Mesothelial cell of epicardium (in vitro differentiated cells): ENCODE measurements around the gene CACNA1C. TPM values are rescaled to one million over a fixed set of nuclear protein-coding genes. Genes with fewer than 3 reads are reported as not detected.

Experiments
- DNase-seq, 2 experiments: peaks; one replicate each; pipeline ENCODE4 v3.0.0; 2021; ENCODE audit warnings: low spot score in 2 of 2; ENCODE audit not compliant: unreplicated experiment in 2 of 2
- H3K27ac Mint-ChIP-seq: 2 replicates; pipeline ENCODE4 v1.8.0; 2021; ENCODE audit warnings: mixed read lengths
- H3K27me3 Mint-ChIP-seq: 2 replicates; pipeline ENCODE4 v1.8.0; 2021; ENCODE audit warnings: low read depth, mixed read lengths
- H3K36me3 Mint-ChIP-seq: 2 replicates; pipeline ENCODE4 v1.8.0; 2021; ENCODE audit warnings: mixed read lengths
- H3K4me1 Mint-ChIP-seq: 2 replicates; pipeline ENCODE4 v1.8.0; 2021; ENCODE audit warnings: mixed read lengths
- H3K4me3 Mint-ChIP-seq: 2 replicates; pipeline ENCODE4 v1.8.0; 2021; ENCODE audit warnings: mild to moderate bottlenecking, moderate library complexity, mixed read lengths
- H3K9me3 Mint-ChIP-seq: 2 replicates; pipeline ENCODE4 v1.8.0; 2021; ENCODE audit warnings: mixed read lengths
- total RNA-seq: library from RNA; stranded (reverse); gene quantifications from 3 replicates; pipeline ENCODE4 v1.2.1, GENCODE V29; 2021
- TF ChIP-seq, protein P1 (sequence below): fragments of 200-600 bp; sonication (generic); IDR thresholded peaks from one replicate; pipeline ENCODE4 v1.5.0; 2021; ENCODE audit warnings: antibody characterized with exemption; ENCODE audit not compliant: unreplicated experiment

Gene CACNA1C
- total RNA-seq, 1 donor from 2014 or later, result 33.6 TPM

DNA sequence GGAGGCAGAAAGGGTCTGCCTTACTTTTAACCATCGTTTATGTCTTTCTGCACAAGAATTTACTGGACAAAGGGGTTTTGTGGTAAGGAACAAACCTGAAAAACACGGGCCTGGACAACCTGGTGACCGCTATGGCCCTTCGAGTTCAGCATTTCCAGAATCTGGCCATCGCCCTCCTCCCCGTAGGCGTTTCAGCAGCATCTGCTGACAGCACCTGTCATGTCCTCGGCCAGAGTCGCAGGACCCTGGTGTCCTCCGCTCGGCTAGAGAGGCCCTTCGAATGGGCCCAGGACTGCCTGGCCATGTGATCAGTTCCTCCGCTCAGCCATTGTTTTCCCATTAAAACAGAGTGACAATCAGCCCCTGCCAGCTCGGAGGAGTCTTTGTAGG, 599.2 kb downstream of the CACNA1C start:
- Mint-ChIP-seq H3K4me1 (peaks cover 9% of the 10 kb centered on the region), H3K9me3 (peaks cover 8% of the 10 kb centered on the region), H3K36me3 (peaks cover 20% of the 10 kb centered on the region), H3K27ac (no peak overlapping the region), H3K4me3 (no peak overlapping the region), H3K27me3 (no peaks in the 10 kb centered on the region)
- TF ChIP-seq, protein P1, sequence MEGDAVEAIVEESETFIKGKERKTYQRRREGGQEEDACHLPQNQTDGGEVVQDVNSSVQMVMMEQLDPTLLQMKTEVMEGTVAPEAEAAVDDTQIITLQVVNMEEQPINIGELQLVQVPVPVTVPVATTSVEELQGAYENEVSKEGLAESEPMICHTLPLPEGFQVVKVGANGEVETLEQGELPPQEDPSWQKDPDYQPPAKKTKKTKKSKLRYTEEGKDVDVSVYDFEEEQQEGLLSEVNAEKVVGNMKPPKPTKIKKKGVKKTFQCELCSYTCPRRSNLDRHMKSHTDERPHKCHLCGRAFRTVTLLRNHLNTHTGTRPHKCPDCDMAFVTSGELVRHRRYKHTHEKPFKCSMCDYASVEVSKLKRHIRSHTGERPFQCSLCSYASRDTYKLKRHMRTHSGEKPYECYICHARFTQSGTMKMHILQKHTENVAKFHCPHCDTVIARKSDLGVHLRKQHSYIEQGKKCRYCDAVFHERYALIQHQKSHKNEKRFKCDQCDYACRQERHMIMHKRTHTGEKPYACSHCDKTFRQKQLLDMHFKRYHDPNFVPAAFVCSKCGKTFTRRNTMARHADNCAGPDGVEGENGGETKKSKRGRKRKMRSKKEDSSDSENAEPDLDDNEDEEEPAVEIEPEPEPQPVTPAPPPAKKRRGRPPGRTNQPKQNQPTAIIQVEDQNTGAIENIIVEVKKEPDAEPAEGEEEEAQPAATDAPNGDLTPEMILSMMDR, result no peak
- DNase-seq, result no peak

DNA sequence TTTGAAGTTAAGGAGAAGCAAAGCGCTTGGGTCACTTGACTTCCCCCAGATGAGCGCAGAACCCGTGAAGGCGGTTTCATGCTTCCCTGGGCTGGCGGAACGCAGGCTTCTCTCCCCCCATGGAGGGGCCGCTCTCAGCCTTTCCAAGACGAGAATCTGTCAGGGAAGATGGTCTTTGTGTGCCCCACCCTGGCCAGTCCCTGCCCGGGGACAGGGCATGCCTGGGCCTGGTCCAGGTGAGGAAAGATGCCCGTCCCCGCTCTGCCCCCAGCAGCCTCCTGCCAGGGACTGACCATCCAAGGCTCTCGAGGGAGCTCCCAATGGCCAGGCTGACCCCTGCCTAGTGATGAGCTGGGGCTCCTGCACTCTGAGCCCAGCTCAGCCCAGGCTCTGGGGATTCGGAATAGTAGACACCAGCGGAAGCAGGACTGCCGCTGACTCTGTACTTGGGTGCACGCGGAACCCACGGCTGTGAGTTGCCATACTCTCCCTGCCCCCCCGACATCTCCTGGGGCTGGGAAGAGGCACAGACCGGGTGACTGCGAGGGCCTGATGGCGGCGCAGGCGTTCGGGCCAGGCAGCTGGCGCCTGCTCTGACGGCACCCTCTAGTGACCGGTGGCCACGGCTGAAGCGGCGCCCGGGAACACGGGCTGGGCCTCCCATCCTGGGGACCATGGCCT, 599.8 kb downstream of the CACNA1C start:
- Mint-ChIP-seq H3K4me3 (no peak overlapping the region), H3K9me3 (peaks cover 10% of the 10 kb centered on the region), H3K27ac (no peak overlapping the region), H3K27me3 (no peaks in the 10 kb centered on the region), H3K4me1 (peaks cover 9% of the 10 kb centered on the region), H3K36me3 (peaks cover 24% of the 10 kb centered on the region)
- TF ChIP-seq, protein P1, result no peak
- DNase-seq, result no peak

DNA sequence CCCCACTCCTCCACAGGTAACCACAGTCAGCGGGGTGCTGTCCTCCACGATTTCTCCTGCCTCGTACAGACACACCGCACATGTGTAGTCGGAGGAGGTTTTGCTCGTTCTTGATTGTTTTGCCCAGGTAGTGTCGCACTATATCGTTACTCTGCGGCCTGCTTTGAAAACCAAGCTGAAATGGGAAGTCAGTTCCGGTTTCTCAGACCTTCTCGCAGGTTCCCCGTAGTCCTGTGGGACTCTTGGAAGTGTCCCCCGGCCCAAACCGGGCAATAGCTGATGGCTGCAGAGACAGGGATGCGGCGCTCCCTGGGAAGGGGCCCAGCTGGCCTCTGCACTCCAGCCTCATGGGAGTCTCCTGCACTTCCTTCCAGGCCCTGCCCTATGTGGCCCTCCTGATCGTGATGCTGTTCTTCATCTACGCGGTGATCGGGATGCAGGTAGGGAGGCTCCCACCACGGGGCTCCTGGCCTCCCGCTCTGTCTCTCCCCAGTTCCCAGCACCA, 600.7 kb downstream of the CACNA1C start:
- no peaks in the 10 kb centered on the region for H3K27me3 Mint-ChIP-seq
- TF ChIP-seq, protein P1, result no peak
- H3K27ac Mint-ChIP-seq, result no peak overlapping the region
- no peak overlapping the region for H3K4me3 Mint-ChIP-seq
- H3K36me3 Mint-ChIP-seq, result peaks cover 33% of the 10 kb centered on the region
- H3K4me1 Mint-ChIP-seq, result peaks cover 9% of the 10 kb centered on the region
- H3K9me3 Mint-ChIP-seq, result peaks cover 19% of the 10 kb centered on the region
- no peak for DNase-seq

DNA sequence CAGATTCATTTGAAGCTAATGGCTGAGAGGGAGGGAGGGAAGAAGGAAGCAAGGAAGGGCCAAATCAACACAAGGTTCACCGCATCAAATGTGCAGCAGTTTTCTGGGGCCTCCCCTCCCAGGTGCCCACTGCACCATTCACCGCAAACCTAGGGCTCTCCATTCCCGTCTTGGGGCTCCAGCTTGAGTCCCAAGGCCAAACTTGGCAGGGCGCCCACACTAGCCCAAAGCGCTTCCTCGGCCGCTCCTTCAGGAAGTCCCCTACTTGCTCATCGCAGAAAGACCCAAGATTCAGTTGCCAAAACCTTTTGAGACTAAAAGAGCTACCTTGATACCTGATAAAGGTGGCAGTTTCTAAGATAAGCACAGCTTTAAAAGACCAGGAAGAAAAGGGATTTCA, 601.5 kb downstream of the CACNA1C start:
- Mint-ChIP-seq H3K4me3 (no peak overlapping the region), H3K27me3 (no peaks in the 10 kb centered on the region), H3K4me1 (peaks cover 9% of the 10 kb centered on the region), H3K9me3 (peaks cover 19% of the 10 kb centered on the region), H3K27ac (no peak overlapping the region), H3K36me3 (peaks cover 37% of the 10 kb centered on the region)
- TF ChIP-seq, protein P1, result no peak
- no peak for DNase-seq

DNA sequence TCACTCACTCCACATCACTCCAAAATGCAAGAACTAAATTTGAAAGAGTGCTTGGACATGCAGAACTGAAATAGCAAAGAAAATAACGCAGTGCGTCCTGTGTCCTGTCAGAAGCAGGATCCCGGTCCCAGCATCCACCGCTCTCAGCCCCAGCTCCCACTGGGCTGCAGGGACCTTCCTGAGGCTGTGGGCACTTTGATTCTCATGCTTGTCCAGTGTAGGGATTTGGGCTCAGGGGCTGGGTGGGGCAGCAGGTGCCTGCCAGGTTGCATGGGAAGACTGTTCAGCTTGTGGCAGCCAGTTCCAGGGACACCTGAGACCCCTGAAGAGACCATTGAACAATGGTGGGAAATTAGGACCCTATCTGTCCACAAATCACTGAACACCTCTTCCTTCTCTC, 602.0 kb downstream of the CACNA1C start:
- TF ChIP-seq, protein P1, result no peak
- H3K4me3 Mint-ChIP-seq, result no peak overlapping the region
- H3K4me1 Mint-ChIP-seq, result peaks cover 6% of the 10 kb centered on the region
- no peaks in the 10 kb centered on the region for H3K27me3 Mint-ChIP-seq
- no peak for DNase-seq
- peaks cover 19% of the 10 kb centered on the region for H3K9me3 Mint-ChIP-seq
- H3K36me3 Mint-ChIP-seq, result peaks cover 38% of the 10 kb centered on the region
- H3K27ac Mint-ChIP-seq, result no peak overlapping the region
